ENCODE results near the gene GPX5. TPM values are rescaled to one million over a fixed set of nuclear protein-coding genes. Genes with fewer than 3 reads are reported as not detected.

The GPX5 gene
- total RNA-seq, 2 experiments from 2014 or later, result 0.09 TPM; not detected in 1

DNA sequence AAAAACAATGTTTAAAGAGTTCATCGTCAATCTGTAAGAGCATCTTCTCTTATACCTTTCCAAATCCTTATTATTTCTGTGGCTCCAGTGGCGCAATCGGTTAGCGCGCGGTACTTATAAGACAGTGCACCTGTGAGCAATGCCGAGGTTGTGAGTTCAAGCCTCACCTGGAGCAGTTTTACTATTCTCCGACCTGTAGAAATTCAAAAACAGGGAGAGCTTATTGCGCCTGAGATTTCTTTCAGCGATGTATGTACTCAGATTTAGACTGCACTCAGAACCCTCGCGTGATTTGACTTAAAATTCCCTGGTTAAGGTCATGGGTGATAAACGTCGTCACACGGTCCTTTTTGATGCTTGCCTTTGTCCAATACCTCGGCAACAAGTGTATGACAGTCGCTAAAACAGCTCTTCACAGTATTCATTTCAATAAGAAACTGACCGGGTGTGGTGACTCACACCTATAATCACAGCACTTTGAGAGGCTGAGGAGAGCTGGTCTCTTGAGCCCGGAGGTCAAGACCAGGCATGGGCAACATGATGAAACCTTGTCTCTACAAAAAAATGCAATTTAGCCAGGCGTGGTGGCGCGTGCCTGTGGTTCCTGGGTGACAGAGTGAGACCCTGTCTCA is 11.9 kb downstream of the GPX5 start:
- Histone ChIP-seq H2AFZ (ENCODE audit: low read length) (0 out of 2 replicates have a peak overlapping the region, but pooled peaks have one; percentile 31), H3K4me3 (ENCODE audit: low read depth, low read length, poor library complexity, severe bottlenecking) (peak overlapping the region; percentile 28)

DNA sequence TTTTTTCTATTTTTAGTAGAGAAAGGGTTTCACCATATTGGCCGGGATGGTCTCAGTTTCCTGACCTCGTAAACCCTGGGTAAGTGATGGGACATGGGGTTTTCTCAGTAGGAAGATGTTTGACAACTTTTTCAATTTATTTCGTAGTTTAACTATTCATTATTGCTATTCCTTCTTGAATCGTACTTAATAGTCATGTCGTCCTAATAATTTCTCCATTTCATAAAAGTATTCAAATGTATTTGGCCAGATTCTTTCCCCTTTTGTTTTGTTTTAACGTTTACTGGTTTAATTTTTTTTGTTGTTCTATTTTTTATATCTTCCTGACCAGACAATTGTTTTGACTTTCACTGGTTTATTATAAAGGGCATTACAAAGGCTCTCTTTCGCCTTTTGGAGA is 16.3 kb downstream of the GPX5 start:
- CTCF ChIA-PET (ENCODE audit: unreplicated experiment), result no interaction called here
- POLR2A ChIA-PET, result no interaction called here
- H3K4me2 ChIP-seq (ENCODE audit: low read length), result no peak overlapping the region
- H3K9me3 ChIP-seq (ENCODE audit: low read length), result no peaks in the 10 kb centered on the region
- H3K36me3 ChIP-seq (ENCODE audit: insufficient read depth, low read length), result no peaks in the 10 kb centered on the region
- no peak overlapping the region for H3K4me3 ChIP-seq (ENCODE audit: low read depth, low read length, poor library complexity, severe bottlenecking)
- DNase-seq (ENCODE audit: low spot score), result no peak
- no peaks in the 10 kb centered on the region for H3K9me2 ChIP-seq (ENCODE audit: insufficient read depth, low read length)
- H3K4me1 ChIP-seq (ENCODE audit: insufficient read depth, low read length, poor library complexity, severe bottlenecking), result no peaks in the 10 kb centered on the region
- no peak for TF ChIP-seq EZH2phosphoT487 (IDR thresholded peaks at IDR 0.05; ENCODE audit: borderline replicate concordance, low read depth, low read length)
- TF ChIP-seq, protein P1, sequence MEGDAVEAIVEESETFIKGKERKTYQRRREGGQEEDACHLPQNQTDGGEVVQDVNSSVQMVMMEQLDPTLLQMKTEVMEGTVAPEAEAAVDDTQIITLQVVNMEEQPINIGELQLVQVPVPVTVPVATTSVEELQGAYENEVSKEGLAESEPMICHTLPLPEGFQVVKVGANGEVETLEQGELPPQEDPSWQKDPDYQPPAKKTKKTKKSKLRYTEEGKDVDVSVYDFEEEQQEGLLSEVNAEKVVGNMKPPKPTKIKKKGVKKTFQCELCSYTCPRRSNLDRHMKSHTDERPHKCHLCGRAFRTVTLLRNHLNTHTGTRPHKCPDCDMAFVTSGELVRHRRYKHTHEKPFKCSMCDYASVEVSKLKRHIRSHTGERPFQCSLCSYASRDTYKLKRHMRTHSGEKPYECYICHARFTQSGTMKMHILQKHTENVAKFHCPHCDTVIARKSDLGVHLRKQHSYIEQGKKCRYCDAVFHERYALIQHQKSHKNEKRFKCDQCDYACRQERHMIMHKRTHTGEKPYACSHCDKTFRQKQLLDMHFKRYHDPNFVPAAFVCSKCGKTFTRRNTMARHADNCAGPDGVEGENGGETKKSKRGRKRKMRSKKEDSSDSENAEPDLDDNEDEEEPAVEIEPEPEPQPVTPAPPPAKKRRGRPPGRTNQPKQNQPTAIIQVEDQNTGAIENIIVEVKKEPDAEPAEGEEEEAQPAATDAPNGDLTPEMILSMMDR (conservative IDR thresholded peaks at IDR 0.05; ENCODE audit: low read length), result no peak
- no TSS peak for BruUV-seq (replicated peaks)
- intact Hi-C loops (cut with micrococcal nuclease; ENCODE audit: unreplicated experiment), result no loop called here
- no peak overlapping the region for H3K27ac ChIP-seq (ENCODE audit: low read depth, low read length, poor library complexity, severe bottlenecking)
- no peaks in the 10 kb centered on the region for H4K20me1 ChIP-seq (ENCODE audit: insufficient read depth, low read length)
- no peak overlapping the region for H2AFZ ChIP-seq (ENCODE audit: low read length)
- no peaks in the 10 kb centered on the region for H3K79me2 ChIP-seq (ENCODE audit: insufficient read depth, low read depth, low read length)

More for the DNA sequence above, 11.9 kb downstream of the GPX5 start:
- ChIA-PET POLR2A (no interaction called here), CTCF (ENCODE audit: unreplicated experiment) (no interaction called here)
- H3K9me2 ChIP-seq (ENCODE audit: insufficient read depth, low read length), result no peaks in the 10 kb centered on the region
- no peaks in the 10 kb centered on the region for H3K36me3 ChIP-seq (ENCODE audit: insufficient read depth, low read length)
- no peak for DNase-seq (ENCODE audit: low spot score)
- no peaks in the 10 kb centered on the region for H3K9me3 ChIP-seq (ENCODE audit: low read length)
- no peaks in the 10 kb centered on the region for H3K79me2 ChIP-seq (ENCODE audit: insufficient read depth, low read depth, low read length)
- intact Hi-C loops (cut with micrococcal nuclease; ENCODE audit: unreplicated experiment), result no loop called here
- no TSS peak for BruUV-seq (replicated peaks)
- no peak overlapping the region for H3K27ac ChIP-seq (ENCODE audit: low read depth, low read length, poor library complexity, severe bottlenecking)
- peak overlapping the region; percentile 20; the same call in 1 of the 2 replicates for H3K4me2 ChIP-seq (ENCODE audit: low read length)
- TF ChIP-seq, protein P1 (conservative IDR thresholded peaks at IDR 0.05; ENCODE audit: low read length), result no peak
- TF ChIP-seq EZH2phosphoT487 (IDR thresholded peaks at IDR 0.05; ENCODE audit: borderline replicate concordance, low read depth, low read length), result no peak
- H4K20me1 ChIP-seq (ENCODE audit: insufficient read depth, low read length), result no peaks in the 10 kb centered on the region
- H3K4me1 ChIP-seq (ENCODE audit: insufficient read depth, low read length, poor library complexity, severe bottlenecking), result no peaks in the 10 kb centered on the region

All from OCI-LY7 (cell line).